B cell (primary cell): ENCODE data around the gene VWA8. TPM values are rescaled to one million over a fixed set of nuclear protein-coding genes. Genes with fewer than 3 reads are reported as not detected.

ENCODE experiments used
- ATAC-seq: fragments of 200-7000 bp; cut with Tn5 transposase; one replicate; pipeline ENCODE4 v1.10.0; 2021; ENCODE audit warnings: low read depth, mild to moderate bottlenecking, moderate number of reproducible peaks, moderate library complexity
- CTCF ChIA-PET: fragments of 350-600 bp; sonication (Branson Sonifier 250); formaldehyde crosslinking; loops from one replicate; lab custom pipeline; 2021; ENCODE audit warnings: antibody characterized with exemption, inconsistent platforms; lab: Charles Lee
- POLR2A ChIA-PET: fragments of 350-600 bp; sonication (Branson Sonifier 250); formaldehyde crosslinking; loops from one replicate; lab custom pipeline; 2021; ENCODE audit warnings: antibody characterized with exemption; lab: Charles Lee
- DNase-seq: peaks from one replicate; pipeline ENCODE4 v3.0.0; 2013
- H2AFZ ChIP-seq: 2 replicates; pipeline ENCODE4 v1.6.1; 2012; ENCODE audit warnings: mild to moderate bottlenecking, low read depth, low read length; ENCODE audit not compliant: insufficient read depth, poor library complexity, severe bottlenecking
- H3K27ac ChIP-seq, 2 donors: 1 replicate in 1 of 2; 2 replicates in 1 of 2; pipeline ENCODE4 v1.5.1; 2012 to 2013; ENCODE audit warnings: low read length in 2 of 2, mild to moderate bottlenecking in 2 of 2, moderate library complexity in 1 of 2
- H3K27me3 ChIP-seq, 4 experiments: fragments of 200-600 bp in 1 of 4; sonication (generic) in 1 of 4; replicated peaks in 1 of 4; 1 replicate in 2 of 4; 2 replicates in 2 of 4; pipeline versions ENCODE4 v1.6.1 to v1.7.0; 2013 to 2016; ENCODE audit warnings: low read length in 3 of 4, mild to moderate bottlenecking in 2 of 4, mixed read lengths in 1 of 4, moderate library complexity in 1 of 4; ENCODE audit not compliant: insufficient read depth in 4 of 4, control insufficient read depth in 3 of 4; ENCODE audit errors: control extremely low read depth in 1 of 4
- H3K36me3 ChIP-seq, 2 experiments: replicated peaks in 1 of 2; 1 replicate in 1 of 2; 2 replicates in 1 of 2; pipeline versions ENCODE4 v1.6.1 to v1.7.1; 2013; ENCODE audit warnings: low read length in 1 of 2; ENCODE audit not compliant: insufficient read depth in 2 of 2, control insufficient read depth in 1 of 2; ENCODE audit errors: control extremely low read depth in 1 of 2, extremely low read depth in 1 of 2
- H3K4me1 ChIP-seq, 2 donors: fragments of 200-600 bp in 1 of 2; sonication (generic) in 1 of 2; 1 replicate in 1 of 2; 2 replicates in 1 of 2; pipeline versions ENCODE4 v1.5.1 to v1.6.1; 2013 to 2017; ENCODE audit warnings: low read length in 2 of 2; ENCODE audit not compliant: control insufficient read depth in 2 of 2, insufficient read depth in 2 of 2
- H3K4me2 ChIP-seq: replicated peaks from 2 replicates; pipeline ENCODE3; 2012; ENCODE audit warnings: mild to moderate bottlenecking, low read depth, low read length; ENCODE audit not compliant: poor library complexity, severe bottlenecking
- H3K4me3 ChIP-seq, 5 experiments: fragments of 200-600 bp in 1 of 5; sonication (generic) in 1 of 5; 1 replicate in 3 of 5; 2 replicates in 2 of 5; pipeline versions ENCODE4 v1.5.1 to v1.7.0; 2011 to 2016; ENCODE audit warnings: low read length in 4 of 5, mild to moderate bottlenecking in 4 of 5, low read depth in 2 of 5, control low read depth in 1 of 5, moderate library complexity in 1 of 5; ENCODE audit not compliant: insufficient read depth in 1 of 5; ENCODE audit errors: control extremely low read depth in 1 of 5, extremely low read depth in 1 of 5
- H3K79me2 ChIP-seq: fragments of 200-600 bp; sonication (generic); one replicate; pipeline ENCODE4 v1.6.0; 2016; ENCODE audit warnings: low read length; ENCODE audit not compliant: control insufficient read depth, insufficient read depth
- H3K9ac ChIP-seq: fragments of 200-600 bp; sonication (generic); 2 replicates; pipeline ENCODE4 v1.6.1; 2017; ENCODE audit warnings: mild to moderate bottlenecking, low read length, moderate library complexity
- H3K9me3 ChIP-seq, 3 donors: one replicate each; pipeline versions ENCODE4 v1.6.1 to v1.7.1; 2013; ENCODE audit warnings: low read length in 2 of 3; ENCODE audit not compliant: control insufficient read depth in 2 of 3, insufficient read depth in 1 of 3; ENCODE audit errors: control extremely low read depth in 1 of 3
- H4K20me1 ChIP-seq: 2 replicates; pipeline ENCODE4 v1.6.0; 2012; ENCODE audit warnings: mild to moderate bottlenecking, low read length; ENCODE audit not compliant: insufficient read depth, control insufficient read depth, poor library complexity, severe bottlenecking
- H3K27ac Mint-ChIP-seq: one replicate; pipeline ENCODE4 v1.8.0; 2021; ENCODE audit warnings: mixed read lengths
- H3K27me3 Mint-ChIP-seq: one replicate; pipeline ENCODE4 v1.8.0; 2021; ENCODE audit warnings: mixed read lengths
- H3K4me1 Mint-ChIP-seq: one replicate; pipeline ENCODE4 v1.8.0; 2021; ENCODE audit warnings: mixed read lengths
- H3K4me3 Mint-ChIP-seq: one replicate; pipeline ENCODE4 v1.8.0; 2021; ENCODE audit warnings: mixed read lengths
- H3K9me3 Mint-ChIP-seq: one replicate; pipeline ENCODE4 v1.8.0; 2022; ENCODE audit warnings: mixed read lengths; ENCODE audit not compliant: insufficient read depth
- EZH2 ChIP-seq: IDR thresholded peaks from 2 replicates; pipeline ENCODE4 v1.6.1; 2012; ENCODE audit warnings: borderline replicate concordance, low read depth, mild to moderate bottlenecking, moderate library complexity, low read length; ENCODE audit not compliant: insufficient read depth, poor library complexity, severe bottlenecking
- WGBS: methylation state at CpG from one replicate; pipeline ENCODE4 v1.1.5; 2013; ENCODE audit warnings: missing lambda C conversion rate; ENCODE audit not compliant: insufficient coverage; 5-methylcytosine and 5-hydroxymethylcytosine counted together
- intact Hi-C: fragments of 100-400 bp; cut with micrococcal nuclease; formaldehyde crosslinking; loops from one replicate; pipeline ENCODE4 v1.10.0; 2022
- polyA minus RNA-seq: library from RNA; depleted of rRNA, polyadenylated mRNA; stranded (reverse); fragments of >200 nt; gene quantifications from 2 replicates; pipeline ENCODE4 v1.2.3, GENCODE V29; 2012
- polyA plus RNA-seq: library from polyadenylated mRNA; depleted of rRNA; stranded (reverse); fragments of >200 nt; gene quantifications from 2 replicates; pipeline ENCODE4 v1.2.3, GENCODE V29; 2012
- total RNA-seq, 2 donors: library from RNA; stranded (reverse); fragments of 120-200 nt in 1 of 2; gene quantifications; 1 replicate in 1 of 2; 2 replicates in 1 of 2; pipeline versions ENCODE4 v1.2.3 to v1.2.4, GENCODE V29; 2013 to 2022
- TF ChIP-seq, protein P1 (sequence below): fragments of 200-600 bp; IDR thresholded peaks from one replicate; pipeline ENCODE4 v1.8.0; 2022; ENCODE audit warnings: antibody characterized with exemption, mild to moderate bottlenecking

Gene VWA8
- total RNA-seq = 19.7 and 23.1 TPM in 2 replicates
- total RNA-seq (2013) = 16.5 TPM
- 6.0 and 8.1 TPM in 2 replicates for polyA plus RNA-seq
- polyA minus RNA-seq = 11.4 and 18.5 TPM in 2 replicates

DNA sequence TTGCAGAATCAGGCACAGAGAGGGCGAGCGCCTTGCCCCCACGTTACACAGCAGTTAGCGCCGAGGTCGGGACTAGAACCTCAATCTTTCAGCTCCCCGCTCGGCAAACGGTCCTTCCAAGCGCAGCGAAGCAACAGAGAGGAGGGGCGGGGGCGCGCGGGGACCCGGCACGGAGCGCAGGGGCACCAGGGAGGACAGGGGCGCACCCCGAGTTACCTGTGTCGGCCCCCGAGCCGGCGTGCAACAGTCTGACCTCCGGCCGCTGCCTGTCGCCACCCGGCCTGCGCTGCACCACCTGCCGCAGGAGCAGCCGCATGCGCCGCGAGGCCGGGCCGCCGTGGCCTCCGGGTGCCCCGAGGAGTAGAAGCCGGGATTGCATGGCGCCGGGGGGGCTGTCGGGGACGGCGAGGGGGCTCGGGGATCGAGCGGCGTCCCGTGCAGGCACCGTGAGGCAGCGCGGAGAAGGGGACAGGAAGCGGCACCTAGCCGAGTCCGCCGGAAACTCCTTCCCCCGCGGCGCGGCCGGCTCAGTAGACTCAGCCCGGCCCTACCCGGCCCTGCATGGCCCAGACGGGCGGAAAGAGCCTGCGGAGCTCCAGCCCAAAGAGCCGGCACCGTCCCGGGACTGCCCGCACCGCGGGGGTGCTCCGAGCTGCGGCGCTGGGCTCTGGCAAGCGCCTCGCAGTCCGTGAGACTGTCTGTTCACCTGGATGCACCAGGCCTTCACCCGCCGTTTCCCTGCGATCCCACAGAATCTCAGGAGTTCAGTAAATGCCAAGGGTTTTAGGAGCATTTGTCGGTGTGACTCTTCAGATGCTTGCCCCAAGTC lies at the start of gene VWA8:
Gene VWA8, minus strand, starts transcription at position 473 of the 829 bp plus-strand sequence. Its CDS starts 94 bp downstream, at position 379.
- 2% methylated on average over 83 of the region's 83 CpGs for WGBS
- ChIA-PET POLR2A (interaction anchor here (1.3 kb wide), 1 partner anchor 698 kb away, joined by 3 read pairs; the partner anchor contains the start of gene MTRF1), CTCF (no interaction called here)
- peak; percentile 94 for ATAC-seq
- peak within 1 kb of the TSS; percentile 98 for H2AFZ ChIP-seq
- Mint-ChIP-seq H3K9me3 (no peaks in the 10 kb centered on the region), H3K27me3 (peaks cover 13% of the 10 kb centered on the region), H3K4me3 (peak within 1 kb of the TSS; percentile 94), H3K4me1 (peaks cover 15% of the 10 kb centered on the region), H3K27ac (peak within 1 kb of the TSS; percentile 85)
- intact Hi-C loops = loop anchor here (1.0 to 5.0 kb wide), 5 partner anchors 44 to 698 kb away; partner anchors contain the start of genes DGKH, MTRF1 and RGCC
- H3K4me1 ChIP-seq = peaks cover 12 to 18% of the 10 kb centered on the region in 2 donors
- DNase-seq = peak; percentile 84
- H3K27me3 ChIP-seq = no peaks in the 10 kb centered on the region
- H3K4me3 ChIP-seq = peak within 1 kb of the TSS; percentile 68 to 85 (median 74)
- TF ChIP-seq EZH2 = no peak
- TF ChIP-seq, protein P1, sequence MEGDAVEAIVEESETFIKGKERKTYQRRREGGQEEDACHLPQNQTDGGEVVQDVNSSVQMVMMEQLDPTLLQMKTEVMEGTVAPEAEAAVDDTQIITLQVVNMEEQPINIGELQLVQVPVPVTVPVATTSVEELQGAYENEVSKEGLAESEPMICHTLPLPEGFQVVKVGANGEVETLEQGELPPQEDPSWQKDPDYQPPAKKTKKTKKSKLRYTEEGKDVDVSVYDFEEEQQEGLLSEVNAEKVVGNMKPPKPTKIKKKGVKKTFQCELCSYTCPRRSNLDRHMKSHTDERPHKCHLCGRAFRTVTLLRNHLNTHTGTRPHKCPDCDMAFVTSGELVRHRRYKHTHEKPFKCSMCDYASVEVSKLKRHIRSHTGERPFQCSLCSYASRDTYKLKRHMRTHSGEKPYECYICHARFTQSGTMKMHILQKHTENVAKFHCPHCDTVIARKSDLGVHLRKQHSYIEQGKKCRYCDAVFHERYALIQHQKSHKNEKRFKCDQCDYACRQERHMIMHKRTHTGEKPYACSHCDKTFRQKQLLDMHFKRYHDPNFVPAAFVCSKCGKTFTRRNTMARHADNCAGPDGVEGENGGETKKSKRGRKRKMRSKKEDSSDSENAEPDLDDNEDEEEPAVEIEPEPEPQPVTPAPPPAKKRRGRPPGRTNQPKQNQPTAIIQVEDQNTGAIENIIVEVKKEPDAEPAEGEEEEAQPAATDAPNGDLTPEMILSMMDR = no peak
- H3K27ac ChIP-seq = peak within 1 kb of the TSS; percentile 54 to 63
- H3K79me2 ChIP-seq = peaks cover 45% of the 10 kb centered on the region
- H3K9ac ChIP-seq = peak within 1 kb of the TSS; percentile 80
- H3K4me2 ChIP-seq = peak within 1 kb of the TSS; percentile 90
- H4K20me1 ChIP-seq = peaks cover 6% of the 10 kb centered on the region
- no peaks in the 10 kb centered on the region for H3K36me3 ChIP-seq
- H3K9me3 ChIP-seq = no peaks in the 10 kb centered on the region

DNA sequence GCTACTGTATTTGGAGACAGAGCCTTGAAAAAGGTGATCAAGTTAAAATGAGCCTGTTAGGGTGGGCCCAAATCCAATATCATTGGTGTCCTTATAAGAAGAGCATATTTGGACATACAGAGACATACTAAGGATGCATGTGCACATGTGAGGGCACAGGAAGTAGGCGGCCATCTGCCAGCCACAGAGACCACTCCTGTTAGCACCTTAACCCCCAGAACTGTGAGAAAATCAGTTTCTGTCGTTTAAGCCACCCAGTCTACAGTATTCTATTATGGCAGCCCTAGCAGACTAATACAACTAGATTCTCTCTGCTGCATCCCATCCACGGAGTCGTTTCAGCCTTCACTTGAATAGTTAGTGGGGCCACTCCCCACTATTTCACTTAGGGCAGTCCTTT lies 48.1 kb upstream of the VWA8 start:
- POLR2A ChIA-PET = no interaction called here
- Mint-ChIP-seq H3K27me3 (peaks cover 8% of the 10 kb centered on the region), H3K9me3 (no peaks in the 10 kb centered on the region), H3K4me3 (no peak overlapping the region), H3K4me1 (no peaks in the 10 kb centered on the region), H3K27ac (no peak overlapping the region)
- Histone ChIP-seq H3K36me3 (no peaks in the 10 kb centered on the region), H3K27me3 (no peaks in the 10 kb centered on the region), H3K4me1 (no peaks in the 10 kb centered on the region), H3K4me3 (no peak overlapping the region), H3K9me3 (no peaks in the 10 kb centered on the region), H2AFZ (no peak overlapping the region), H3K27ac (no peak overlapping the region), H3K9ac (no peak overlapping the region), H3K4me2 (no peak overlapping the region), H4K20me1 (no peaks in the 10 kb centered on the region), H3K79me2 (no peaks in the 10 kb centered on the region)
- intact Hi-C loops = no loop called here
- WGBS = 91% methylated on average over 4 of the region's 4 CpGs
- DNase-seq (no peak), ATAC-seq (no peak)
- no peak for TF ChIP-seq EZH2
- TF ChIP-seq, protein P1 = no peak
- CTCF ChIA-PET = no interaction called here
